Pancreas (tissue), 10 donors: ENCODE data around the gene FOS. TPM values are rescaled to one million over a fixed set of nuclear protein-coding genes. Genes with fewer than 3 reads are reported as not detected.
A peak's percentile ranks its signal among the peaks of the same experiment; 100 is the strongest.

ENCODE experiments used
- ATAC-seq, 4 donors: fragments of 200-7000 bp; cut with Tn5 transposase; one replicate each; pipeline versions ENCODE4 v1.8.0 to v1.9.1; 2020; ENCODE audit warnings: mild to moderate bottlenecking in 4 of 4, moderate library complexity in 4 of 4
- DNase-seq, 6 donors: peaks; one replicate each; pipeline ENCODE4 v3.0.0-alpha.2; 2020
- FAIRE-seq: peaks from 2 replicates; lab custom pipeline; 2012; peaks lifted over from hg19 to GRCh38; lab: Jason Lieb, UNC
- H3K27ac ChIP-seq, 4 donors: fragments of 200-600 bp; sonication (generic); 1 replicate in 3 of 4; 2 replicates in 1 of 4; pipeline versions ENCODE4 v1.5.0 to v1.8.0; 2020
- H3K27me3 ChIP-seq, 4 donors: fragments of 200-600 bp; one replicate each; pipeline ENCODE4 v1.8.0; 2021
- H3K36me3 ChIP-seq, 3 donors: fragments of 200-600 bp; sonication (generic) in 1 of 3; one replicate each; pipeline versions ENCODE4 v1.5.0 to v1.8.0; 2020 to 2021
- H3K4me1 ChIP-seq, 3 donors: fragments of 200-600 bp; one replicate each; pipeline ENCODE4 v1.8.0; 2021
- H3K4me3 ChIP-seq, 4 donors: fragments of 200-600 bp; sonication (generic) in 2 of 4; one replicate each; pipeline versions ENCODE4 v1.5.0 to v1.8.0; 2020 to 2021
- H3K9me3 ChIP-seq, 4 donors: fragments of 200-600 bp; one replicate each; pipeline ENCODE4 v1.8.0; 2021
- WGBS, 2 donors: extraction: QIAGEN DNeasy Blood & Tissue Kit; methylation state at CpG; one replicate each; pipeline ENCODE4 v1.1.7; 2013; 5-methylcytosine and 5-hydroxymethylcytosine counted together
- intact Hi-C, 3 donors: fragments of 100-400 bp; cut with DNase I; formaldehyde crosslinking; loops; one replicate each; pipeline versions ENCODE4 v1.11.1 to v1.14.2; 2022
- polyA plus RNA-seq, 2 donors: library from polyadenylated mRNA; stranded (reverse); fragments of 200-250 nt; gene quantifications; one replicate each; pipeline ENCODE4 v1.2.3, GENCODE V29; 2013
- total RNA-seq, 6 donors: library from RNA; stranded (reverse); fragmentation: NEBNext Ultra II Directional in 4 of 6; extraction: Animal tissue kit (Norgen Biotek cat#: 25700) in 4 of 6; gene quantifications; one replicate each; pipeline versions ENCODE4 v1.2.1 to v1.2.4, GENCODE V29; 2021 to 2023
- TF ChIP-seq, protein P1 (sequence below), 4 donors: fragments of 200-600 bp; sonication (generic) in 3 of 4; IDR thresholded peaks; one replicate each; pipeline versions ENCODE4 v1.5.0 to v1.8.0; 2021; ENCODE audit warnings: antibody characterized with exemption in 4 of 4
- donor health status: healthy with polysubstance abuse.
- donor health status: DM: no; HTN: no; CAD: no; lungs with moderate emphysema.
- donor health status: DM: no; HTN: no; CAD: no.
- donor health status: control.
- donor health status: control.
- donor health status: Bipolar disorder and iron deficiency.
- donor health status: DM: yes; HTN: yes; CAD: no.
- donor health status: DM: no; HTN: no; CAD: no.
- donor health status: DM: no; HTN: no; CAD: no.
- donor health status: DM: yes; HTN: yes; CAD: no.

Gene FOS
- total and polyA plus RNA-seq, 8 donors, result 56.4 to 303 (median 98.2) TPM

DNA sequence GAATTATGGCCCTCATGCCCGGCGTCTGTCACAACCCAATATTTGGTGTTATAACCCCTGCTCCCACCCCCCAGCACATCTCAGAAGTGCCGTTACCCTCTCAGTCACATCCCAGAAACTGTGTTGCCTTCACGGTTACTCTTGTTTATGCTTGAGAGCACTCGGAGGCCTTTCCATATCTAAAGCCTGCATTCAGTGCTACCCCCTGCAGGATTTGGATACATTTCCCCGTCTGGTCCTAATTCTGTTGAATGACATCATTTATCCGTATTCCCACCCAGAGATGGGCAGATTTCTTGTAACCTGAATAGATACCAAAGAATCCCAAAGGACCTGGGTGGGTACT is 19.1 kb upstream of the FOS start:
- DNase-seq (no peak), ATAC-seq (peak; percentile 2 to 17 (median 4)), FAIRE-seq (no peak)
- Histone ChIP-seq H3K4me1 (peaks cover 24 to 32% (median 30%) of the 10 kb centered on the region in 3 donors), H3K27ac (peak overlapping the region; percentile 98 to 99 (median 98)), H3K27me3 (no peaks in the 10 kb centered on the region), H3K36me3 (no peaks in the 10 kb centered on the region), H3K4me3 (peak overlapping the region in 2 of 4 donors; percentile 34 to 40), H3K9me3 (no peaks in the 10 kb centered on the region)
- intact Hi-C loops, result loop anchor here in 1 of 3 donors (10.0 kb wide), 1 partner anchor 105 kb away; no protein-coding TSS in a partner anchor
- TF ChIP-seq, protein P1, sequence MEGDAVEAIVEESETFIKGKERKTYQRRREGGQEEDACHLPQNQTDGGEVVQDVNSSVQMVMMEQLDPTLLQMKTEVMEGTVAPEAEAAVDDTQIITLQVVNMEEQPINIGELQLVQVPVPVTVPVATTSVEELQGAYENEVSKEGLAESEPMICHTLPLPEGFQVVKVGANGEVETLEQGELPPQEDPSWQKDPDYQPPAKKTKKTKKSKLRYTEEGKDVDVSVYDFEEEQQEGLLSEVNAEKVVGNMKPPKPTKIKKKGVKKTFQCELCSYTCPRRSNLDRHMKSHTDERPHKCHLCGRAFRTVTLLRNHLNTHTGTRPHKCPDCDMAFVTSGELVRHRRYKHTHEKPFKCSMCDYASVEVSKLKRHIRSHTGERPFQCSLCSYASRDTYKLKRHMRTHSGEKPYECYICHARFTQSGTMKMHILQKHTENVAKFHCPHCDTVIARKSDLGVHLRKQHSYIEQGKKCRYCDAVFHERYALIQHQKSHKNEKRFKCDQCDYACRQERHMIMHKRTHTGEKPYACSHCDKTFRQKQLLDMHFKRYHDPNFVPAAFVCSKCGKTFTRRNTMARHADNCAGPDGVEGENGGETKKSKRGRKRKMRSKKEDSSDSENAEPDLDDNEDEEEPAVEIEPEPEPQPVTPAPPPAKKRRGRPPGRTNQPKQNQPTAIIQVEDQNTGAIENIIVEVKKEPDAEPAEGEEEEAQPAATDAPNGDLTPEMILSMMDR (IDR thresholded peaks at IDR 0.05), result no peak
- 10 to 14% methylated on average over 7 of the region's 7 CpGs for WGBS, 2 donors

DNA sequence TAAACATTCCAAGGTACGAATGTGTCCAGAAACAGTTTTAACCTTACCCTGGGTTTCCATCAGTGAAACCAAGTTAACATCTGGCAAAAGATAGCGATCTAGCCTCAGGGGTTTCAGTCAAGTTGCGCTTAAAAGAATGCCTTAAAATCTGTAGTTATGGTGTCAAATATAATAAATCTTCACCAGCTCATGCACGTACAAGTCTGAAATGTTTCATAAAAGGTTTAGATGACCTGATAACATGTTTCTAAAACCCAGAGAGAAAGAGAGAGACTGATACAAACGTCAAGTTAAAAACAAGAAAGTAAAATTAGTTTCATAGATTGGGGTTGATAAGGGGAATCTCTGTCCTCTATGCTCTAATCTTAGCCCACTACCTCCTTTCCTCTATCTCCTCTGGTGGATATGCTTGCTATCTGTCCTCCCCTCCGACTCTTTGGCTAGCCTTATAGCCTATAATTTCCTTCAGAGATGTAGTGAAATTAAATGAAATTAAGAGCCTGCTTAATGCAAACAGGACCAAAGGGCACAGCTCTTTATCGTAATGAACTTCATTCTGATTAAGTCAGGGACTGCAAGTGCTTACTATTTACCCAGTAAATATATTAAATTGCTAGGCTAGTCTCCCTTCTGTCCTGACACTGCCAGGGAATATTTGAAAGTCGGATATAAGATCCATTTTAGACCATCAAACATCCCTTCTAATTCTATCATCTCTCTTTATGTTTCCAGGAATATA is 18.4 kb upstream of the FOS start:
- Histone ChIP-seq H3K9me3 (no peaks in the 10 kb centered on the region), H3K27me3 (no peaks in the 10 kb centered on the region), H3K27ac (peak overlapping the region; percentile 98 to 99 (median 98)), H3K36me3 (no peaks in the 10 kb centered on the region), H3K4me1 (peaks cover 17 to 28% (median 23%) of the 10 kb centered on the region in 3 donors), H3K4me3 (no peak overlapping the region)
- FAIRE-seq (no peak), DNase-seq (no peak), ATAC-seq (no peak)
- TF ChIP-seq, protein P1 (IDR thresholded peaks at IDR 0.05), result no peak
- 48 to 49% methylated on average over 8 of the region's 8 CpGs for WGBS, 2 donors
- intact Hi-C loops, result no loop called here

DNA sequence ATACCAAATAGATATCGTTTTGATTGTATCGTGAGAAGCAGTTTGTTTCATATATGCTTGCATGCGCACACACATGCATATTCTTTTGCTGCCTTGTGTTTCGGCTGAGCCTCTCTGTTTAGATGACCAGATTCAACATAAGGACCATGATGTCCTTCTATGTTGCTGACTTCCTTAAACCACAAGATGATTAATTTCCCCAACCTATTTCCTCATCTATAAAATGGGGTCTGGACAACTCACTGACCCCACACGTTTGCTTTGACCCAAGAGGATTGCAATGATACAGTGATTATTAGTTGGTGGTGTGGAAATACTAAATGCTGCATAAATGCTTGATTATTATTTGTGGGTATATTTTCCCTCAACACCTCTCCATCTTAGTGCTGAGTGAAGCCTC is 16.8 kb upstream of the FOS start:
- H3K4me1 ChIP-seq, result peaks cover 13 to 25% (median 22%) of the 10 kb centered on the region in 3 donors
- no peaks in the 10 kb centered on the region for H3K9me3 ChIP-seq
- H3K27me3 ChIP-seq, result no peaks in the 10 kb centered on the region
- DNase-seq (no peak), ATAC-seq (no peak), FAIRE-seq (no peak)
- TF ChIP-seq, protein P1 (IDR thresholded peaks at IDR 0.05), result no peak
- no peak overlapping the region for H3K4me3 ChIP-seq
- no peaks in the 10 kb centered on the region for H3K36me3 ChIP-seq
- H3K27ac ChIP-seq, result no peak overlapping the region
- intact Hi-C loops, result no loop called here
- WGBS, 2 donors, result 89 to 93% methylated on average over 5 of the region's 5 CpGs

DNA sequence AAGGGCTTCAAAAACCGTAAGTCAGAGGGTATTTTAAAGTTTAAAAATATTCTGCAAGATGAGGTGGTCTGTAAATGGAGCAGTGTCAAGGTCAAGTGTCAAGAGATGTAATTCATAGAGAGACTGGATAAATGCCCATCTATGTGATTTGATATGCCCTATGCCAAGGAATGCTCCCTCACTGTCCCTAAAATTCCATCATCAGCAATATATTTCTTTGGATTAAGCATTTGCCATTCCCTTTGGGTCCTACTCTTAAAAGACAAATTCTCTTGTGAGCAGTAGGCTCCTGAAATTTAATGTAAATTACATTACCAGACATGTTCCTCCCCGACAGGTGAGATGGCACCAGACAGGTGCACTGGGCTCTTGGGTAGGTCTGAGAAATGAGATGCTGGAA is 16.0 kb upstream of the FOS start:
- ATAC-seq, result no peak
- 96 to 98% methylated on average over 2 of the region's 2 CpGs for WGBS, 2 donors
- intact Hi-C loops, result no loop called here
- no peaks in the 10 kb centered on the region for H3K36me3 ChIP-seq
- no peaks in the 10 kb centered on the region for H3K9me3 ChIP-seq
- no peak for FAIRE-seq
- H3K4me1 ChIP-seq, result peaks cover 10 to 23% (median 21%) of the 10 kb centered on the region in 3 donors
- TF ChIP-seq, protein P1 (IDR thresholded peaks at IDR 0.05), result no peak
- no peak overlapping the region for H3K27ac ChIP-seq
- no peak overlapping the region for H3K4me3 ChIP-seq
- DNase-seq, result no peak
- H3K27me3 ChIP-seq, result no peaks in the 10 kb centered on the region

DNA sequence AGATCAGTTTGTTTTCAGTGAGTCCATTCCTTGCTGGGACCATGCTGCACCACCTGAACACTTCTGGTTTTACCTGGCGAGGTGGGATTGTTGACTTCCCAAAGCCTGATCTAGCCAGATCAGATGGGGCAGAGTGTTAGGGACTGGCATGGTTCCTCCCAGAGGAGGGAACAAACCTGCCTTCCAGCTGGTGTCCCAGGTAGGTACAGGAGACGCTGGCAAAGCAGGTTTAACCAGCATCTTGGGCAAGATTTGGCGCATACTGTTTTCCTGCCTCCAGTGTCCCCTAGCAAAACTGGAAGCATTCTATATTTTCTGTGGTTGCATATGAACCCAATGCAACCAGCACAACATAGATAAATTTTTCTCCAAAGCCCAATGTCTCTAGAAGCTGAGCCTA is 14.6 kb upstream of the FOS start:
- FAIRE-seq, result no peak
- Histone ChIP-seq H3K27me3 (no peaks in the 10 kb centered on the region), H3K9me3 (no peaks in the 10 kb centered on the region), H3K4me3 (no peak overlapping the region), H3K4me1 (peaks cover 3 to 18% (median 17%) of the 10 kb centered on the region in 3 donors), H3K36me3 (no peaks in the 10 kb centered on the region), H3K27ac (peak overlapping the region in 1 of 4 donors; percentile 17)
- WGBS, 2 donors, result 38 to 43% methylated on average over 3 of the region's 3 CpGs
- TF ChIP-seq, protein P1 (IDR thresholded peaks at IDR 0.05), result no peak
- intact Hi-C loops, result no loop called here
- peak in 1 of 6 donors; percentile 37 for DNase-seq
- peak in 1 of 4 donors; percentile 16 for ATAC-seq
